Renal cortical epithelial cell (primary cell): ENCODE results near the gene HPSE2. TPM values are rescaled to one million over a fixed set of nuclear protein-coding genes. Genes with fewer than 3 reads are reported as not detected.
"Not testable (repeated sequence)": the region's sequence is repeated elsewhere in the genome, so short reads cannot be mapped to it uniquely, and the experiment has no call there.

ENCODE experiments used
- DNase-seq: peaks from one replicate; pipeline ENCODE4 v3.0.0-alpha.2; 2011; ENCODE audit warnings: low read depth
- total RNA-seq: library from RNA; depleted of rRNA; stranded (reverse); fragments of >200 nt; gene quantifications from 2 replicates; pipeline ENCODE4 v1.2.3, GENCODE V29; 2014

The HPSE2 gene
- total RNA-seq, 1 donor from 2014 or later = not detected

- no peak for DNase-seq
Observed at GRCh38 chr10:98567391-98568133, 668.1 kb downstream of the HPSE2 start.

GRCh38 chr10:98563811-98564210 is 671.8 kb downstream of the HPSE2 start:
- no peak for DNase-seq

- DNase-seq = no peak
Observed at GRCh38 chr10:98560565-98560964, 675.1 kb downstream of the HPSE2 start.

GRCh38 chr10:98556061-98556460 is 679.6 kb downstream of the HPSE2 start:
- no peak for DNase-seq

- peak; percentile 22 for DNase-seq
Observed at GRCh38 chr10:98555021-98555619, 680.5 kb downstream of the HPSE2 start.

GRCh38 chr10:98541561-98541960 is 694.1 kb downstream of the HPSE2 start:
- not testable (repeated sequence) for DNase-seq

- no peak for DNase-seq
Observed at GRCh38 chr10:98539578-98539977, 696.1 kb downstream of the HPSE2 start.

- no peak for DNase-seq
Observed at GRCh38 chr10:98538472-98538871, 697.2 kb downstream of the HPSE2 start.

GRCh38 chr10:98536551-98536950 is 699.1 kb downstream of the HPSE2 start:
- peak; percentile 6 for DNase-seq

- no peak for DNase-seq
Observed at GRCh38 chr10:98533746-98534445, 701.8 kb downstream of the HPSE2 start.

- DNase-seq = no peak
Observed at GRCh38 chr10:98533241-98533640, 702.4 kb downstream of the HPSE2 start.

- no peak for DNase-seq
Observed at GRCh38 chr10:98528805-98529183, 706.9 kb downstream of the HPSE2 start.

GRCh38 chr10:98528166-98528804 is 707.4 kb downstream of the HPSE2 start:
- no peak for DNase-seq

- no peak for DNase-seq
Observed at GRCh38 chr10:98525969-98526368, 709.7 kb downstream of the HPSE2 start.

- no peak for DNase-seq
Observed at GRCh38 chr10:98524124-98524523, 711.5 kb downstream of the HPSE2 start.

GRCh38 chr10:98519841-98520240 is 715.8 kb downstream of the HPSE2 start:
- DNase-seq = no peak

- DNase-seq = no peak
Observed at GRCh38 chr10:98517672-98518071, 718.0 kb downstream of the HPSE2 start.

- DNase-seq = no peak
Observed at GRCh38 chr10:98516352-98516751, 719.3 kb downstream of the HPSE2 start.

GRCh38 chr10:98513704-98514103 is 721.9 kb downstream of the HPSE2 start:
- no peak for DNase-seq

GRCh38 chr10:98511876-98512275 is 723.8 kb downstream of the HPSE2 start:
- DNase-seq = peak; percentile 76

- DNase-seq = no peak
Observed at GRCh38 chr10:98510412-98510995, 725.1 kb downstream of the HPSE2 start.

- DNase-seq = no peak
Observed at GRCh38 chr10:98509745-98510144, 725.9 kb downstream of the HPSE2 start.
